Measurements from ENCODE around the gene NAB2. TPM values are rescaled to one million over a fixed set of nuclear protein-coding genes. Genes with fewer than 3 reads are reported as not detected.
A peak's percentile ranks its signal among the peaks of the same experiment; 100 is the strongest.

Gene NAB2
- total and polyA plus RNA-seq, 2 of the 8 experiments (the other 6 are each of a cell fraction or from before 2014, with no cell fraction given): 20.9 to 23.5 TPM

GRCh38 chr12:57129321-57129842, 40.5 kb downstream of the NAB2 start:
- Histone ChIP-seq H4K8ac (ENCODE audit: extremely low read depth, insufficient read depth, low read length) (peak overlapping the region; percentile 7; the same call in 1 of the 2 replicates), H4K5ac (ENCODE audit: insufficient read length, low read depth, low read length) (no peak overlapping the region), H2BK120ac (replicated peaks; ENCODE audit: low read depth, low read length) (no peak overlapping the region), H3K23ac (ENCODE audit: insufficient read length) (no peak overlapping the region), H2BK20ac (ENCODE audit: low read length) (no peak overlapping the region), H2BK12ac (ENCODE audit: low read depth, low read length) (no peak overlapping the region), H3K36me3 (ENCODE audit: control insufficient read depth in 2 of 4, insufficient read depth in 4 of 4, low read length in 3 of 4) (no peaks in the 10 kb centered on the region; a peak in 1 of 8 replicates), H2BK15ac (ENCODE audit: low read length) (no peak overlapping the region), H4K20me1 (replicated peaks in 1 of 2; ENCODE audit: control insufficient read depth in 1 of 2, insufficient read depth in 2 of 2, low read length in 2 of 2) (peaks cover 5 to 14% of the 10 kb centered on the region in 2 experiments), H3K79me2 (ENCODE audit: control insufficient read depth in 1 of 2, insufficient read depth in 2 of 2, low read length in 2 of 2) (peaks cover 7 to 50% of the 10 kb centered on the region in 2 experiments; a peak in 3 of 4 replicates), H3K9me3 (ENCODE audit: insufficient read depth in 2 of 2, low read depth in 1 of 2, low read length in 1 of 2) (no peaks in the 10 kb centered on the region), H3K4me3 (ENCODE audit: extremely low read depth in 1 of 4, insufficient read depth in 2 of 4, low read depth in 3 of 4, low read length in 4 of 4) (peak overlapping the region; percentile 80 to 93 (median 82)), H3K18ac (ENCODE audit: extremely low read depth, low read length) (no peak overlapping the region; the same call in 1 of the 2 replicates), H3K27me3 (replicated peaks in 1 of 4; ENCODE audit: control insufficient read depth in 3 of 4, extremely low read depth in 1 of 4, insufficient read depth in 3 of 4, low read length in 3 of 4) (no peaks in the 10 kb centered on the region), H3K79me1 (ENCODE audit: low read depth, low read length) (peaks cover 13% of the 10 kb centered on the region), H3K4me1 (replicated peaks in 1 of 4; ENCODE audit: control insufficient read depth in 3 of 4, insufficient read depth in 4 of 4, low read length in 3 of 4) (peaks cover 23 to 43% (median 29%) of the 10 kb centered on the region in 4 experiments), H3K27ac (ENCODE audit: low read depth, low read length) (peak overlapping the region; percentile 71; the same call in 1 of the 2 replicates), H2AK5ac (ENCODE audit: low read depth, low read length) (no peak overlapping the region), H3K56ac (replicated peaks; ENCODE audit: insufficient read length, low read depth, low read length) (peak overlapping the region; percentile 3), H2AFZ (ENCODE audit: low read length) (no peak overlapping the region), H3K14ac (ENCODE audit: insufficient read length) (no peak overlapping the region), H2BK5ac (ENCODE audit: low read depth, low read length) (peak overlapping the region; percentile 95; the same call in 1 of the 2 replicates), H3K4me2 (ENCODE audit: insufficient read depth in 1 of 2, low read depth in 2 of 2, low read length in 2 of 2) (peak overlapping the region; percentile 78 to 86), H3K23me2 (ENCODE audit: low read depth, low read length) (peaks cover 6% of the 10 kb centered on the region; the same call in 1 of the 2 replicates), H3K9ac (replicated peaks in 1 of 4; ENCODE audit: extremely low read depth in 1 of 4, low read depth in 3 of 4, low read length in 3 of 4) (peak overlapping the region; percentile 0 to 73 (median 41)), H4K91ac (replicated peaks; ENCODE audit: insufficient read length, low read length) (no peak overlapping the region), H3K4ac (replicated peaks; ENCODE audit: insufficient read length, low read depth, low read length) (no peak overlapping the region)
- FAIRE-seq (no peak), DNase-seq (ENCODE audit: low read depth in 1 of 2, low spot score in 2 of 2) (no peak)
- TF ChIP-seq POLR2A (IDR thresholded peaks at IDR 0.05; ENCODE audit: control extremely low read depth in 1 of 2, low read depth in 2 of 2, low read length in 2 of 2) (no peak), SIN3A (conservative IDR thresholded peaks at IDR 0.05 in 1 of 2, IDR thresholded peaks at IDR 0.05 in 1 of 2; ENCODE audit: low read depth in 1 of 2, low read length in 2 of 2) (peak in 1 of 2 experiments; percentile 73; a peak in 1 of 4 replicates), TEAD4 (IDR thresholded peaks at IDR 0.05; ENCODE audit: low read depth, low read length) (peak; percentile 83)
- 5% methylated on average over 4 of the region's 12 CpGs; no CpG with 5 or more reads in 1 of the 2 experiments for WGBS, 2 experiments (ENCODE audit: extremely low coverage in 1 of 2, insufficient coverage in 1 of 2, insufficient read length in 1 of 2, insufficient replicate concordance in 2 of 2, low coverage in 1 of 2, low lambda C conversion rate in 2 of 2, missing lambda C conversion rate in 1 of 2)
- CTCF ChIA-PET (ENCODE audit: partially characterized antibody): interaction anchor here (2.2 to 19.8 kb wide), 4 partner anchors 18 to 60 kb away, joined by 5 to 305 read pairs (median 52); partner anchors contain the start of gene STAT6
- POLR2A ChIA-PET (ENCODE audit: partially characterized antibody): interaction anchor here (0.6 to 9.3 kb wide), 34 partner anchors 9 to 537 kb away, joined by 3 to 105 read pairs (median 6); partner anchors contain the start of genes LRP1-AS, MARS1, NAB2 and NEMP1
